Muscle of back (tissue), 11 donors: Measurements from ENCODE around the gene KCNQ5. TPM values are rescaled to one million over a fixed set of nuclear protein-coding genes. Genes with fewer than 3 reads are reported as not detected.

Experiments used
- DNase-seq, 3 donors: peaks; one replicate each; pipeline versions ENCODE4 v3.0.0 to v3.0.0-alpha.2; 2013
- polyA plus RNA-seq, 10 donors: library from polyadenylated mRNA; unstranded; fragments of 120-200 nt; gene quantifications; one replicate each; pipeline ENCODE4 v1.2.1, GENCODE V29; 2013; ENCODE audit not compliant: insufficient read length in 10 of 10

The KCNQ5 gene
- polyA plus RNA-seq, 10 donors, result 0.32 to 2.1 (median 1.0) TPM

DNA sequence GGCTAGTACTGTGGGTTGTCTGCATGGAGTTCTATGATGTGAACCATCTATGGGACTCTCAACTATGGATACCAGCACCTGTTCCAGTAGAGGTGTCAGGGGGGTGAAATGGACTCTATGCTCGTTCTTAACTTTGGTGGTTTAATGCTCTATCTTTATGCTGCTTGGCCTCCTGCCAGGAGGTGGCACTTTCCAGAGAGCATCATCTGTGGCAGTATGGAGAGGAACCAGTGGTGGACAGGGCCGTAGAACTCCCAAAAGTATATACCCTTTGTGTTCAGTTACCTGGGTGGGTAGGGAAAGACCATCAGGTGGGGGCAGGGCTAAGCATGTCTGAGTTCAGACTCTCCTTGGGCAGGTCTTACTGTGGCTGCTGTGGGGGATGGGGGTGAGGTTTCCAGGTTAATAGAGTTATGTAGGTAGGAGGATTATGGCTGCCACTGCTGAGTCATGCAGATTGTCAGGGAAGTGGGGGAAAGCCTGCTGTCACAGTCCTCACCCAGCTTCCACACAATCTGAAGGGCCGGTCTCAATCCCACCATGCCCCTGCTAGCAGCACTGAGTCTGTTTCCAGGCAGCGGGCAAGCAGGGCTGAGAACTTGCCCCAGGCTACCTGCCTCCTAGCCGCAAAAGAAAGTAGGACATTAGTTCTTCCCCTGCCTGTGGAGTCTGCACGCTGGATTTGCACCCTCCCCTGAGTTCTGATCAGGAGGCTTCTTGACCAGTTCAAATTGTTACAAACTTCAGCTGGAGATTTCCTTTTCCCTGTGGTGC, 284.0 kb downstream of the KCNQ5 start:
- no peak for DNase-seq

DNA sequence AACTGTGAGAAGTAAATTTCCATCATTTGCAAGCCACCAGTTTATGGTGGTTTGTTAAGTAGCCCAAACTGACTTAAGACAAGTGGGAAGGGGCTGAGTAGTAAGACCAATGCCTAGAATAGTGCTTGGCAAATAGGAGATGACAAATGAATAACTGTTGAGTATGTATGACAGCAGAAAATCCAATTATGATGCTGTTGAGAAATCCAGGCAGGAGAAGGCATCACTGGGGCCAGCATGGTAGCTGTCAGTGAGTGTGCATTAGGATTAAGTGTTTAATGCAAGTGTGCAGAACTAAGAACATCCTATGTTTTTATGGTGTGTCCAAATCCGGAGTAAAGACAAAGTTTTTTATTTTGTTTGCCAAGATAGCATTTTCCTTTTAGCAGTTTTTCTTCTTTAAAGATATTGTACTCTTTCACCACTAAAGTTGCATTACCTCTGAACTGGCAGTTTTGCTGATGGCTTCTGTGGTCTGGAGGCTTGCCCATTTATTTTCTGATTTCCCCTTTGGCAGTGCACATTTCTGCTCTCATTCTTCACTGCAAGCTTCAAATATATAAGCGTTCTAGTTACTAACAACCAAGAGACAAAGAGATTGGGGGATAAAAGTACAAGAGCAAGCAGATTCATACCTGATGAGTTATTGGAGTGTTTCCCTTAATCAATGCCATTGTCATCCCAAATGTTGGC, 289.7 kb downstream of the KCNQ5 start:
- peak in 1 of 3 donors; percentile 5 for DNase-seq

DNA sequence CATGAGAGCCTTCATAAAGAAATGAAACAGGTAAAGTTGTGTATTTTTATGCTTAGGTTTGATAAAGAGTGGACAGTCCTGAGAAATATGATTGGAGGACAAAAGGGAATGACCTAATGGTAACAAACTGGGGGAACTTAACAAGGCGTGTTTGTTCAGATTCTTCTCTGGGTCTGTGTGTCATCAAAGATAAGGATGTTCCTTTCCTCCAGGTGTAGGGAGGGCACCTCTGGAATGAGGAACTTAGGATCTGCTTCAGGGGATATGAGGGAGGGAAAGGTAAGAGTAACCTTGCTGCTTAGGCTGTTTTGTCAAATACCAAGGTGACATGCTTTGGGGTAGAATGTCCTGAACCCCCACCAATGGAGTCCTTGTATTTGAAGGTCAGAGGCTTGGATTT, 291.9 kb downstream of the KCNQ5 start:
- DNase-seq, result no peak

DNA sequence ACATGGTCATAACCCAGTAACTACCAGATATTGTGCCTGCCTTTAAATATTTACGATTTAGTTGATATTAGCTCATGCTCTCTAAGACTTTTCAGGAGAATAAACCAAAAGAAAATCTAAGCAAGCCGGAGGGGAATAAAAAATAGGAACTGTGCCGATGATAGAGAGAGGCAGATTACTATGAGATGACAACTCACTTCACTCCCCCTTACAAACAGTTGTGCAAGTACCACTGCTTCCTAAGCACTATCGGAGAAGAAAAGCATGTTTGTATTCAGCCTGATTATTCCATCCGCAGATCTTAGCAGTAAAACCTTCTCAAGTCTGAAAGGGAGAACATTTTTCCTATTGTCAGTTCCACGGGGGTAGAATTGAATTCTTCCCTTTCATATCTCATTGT, 294.4 kb downstream of the KCNQ5 start:
- DNase-seq, result no peak

DNA sequence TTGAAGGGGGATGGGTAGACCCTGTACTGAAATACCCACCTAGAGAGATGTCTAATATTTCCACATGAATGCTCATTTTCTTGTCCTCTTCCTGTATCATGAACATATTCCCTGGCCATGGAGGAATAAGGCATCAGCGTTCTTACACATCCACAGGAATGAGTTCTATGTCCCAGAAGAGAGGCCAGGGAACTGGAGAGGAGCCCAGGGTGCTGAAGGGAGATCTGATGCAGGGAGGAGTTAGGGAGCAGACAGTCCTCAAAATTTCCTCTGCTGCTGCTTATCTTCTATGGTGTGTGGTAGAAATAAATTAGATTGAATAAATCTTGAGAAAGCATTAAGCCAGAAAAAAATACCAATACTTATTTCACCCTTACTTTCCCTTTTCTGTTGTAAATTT, 295.0 kb downstream of the KCNQ5 start:
- DNase-seq, result no peak

DNA sequence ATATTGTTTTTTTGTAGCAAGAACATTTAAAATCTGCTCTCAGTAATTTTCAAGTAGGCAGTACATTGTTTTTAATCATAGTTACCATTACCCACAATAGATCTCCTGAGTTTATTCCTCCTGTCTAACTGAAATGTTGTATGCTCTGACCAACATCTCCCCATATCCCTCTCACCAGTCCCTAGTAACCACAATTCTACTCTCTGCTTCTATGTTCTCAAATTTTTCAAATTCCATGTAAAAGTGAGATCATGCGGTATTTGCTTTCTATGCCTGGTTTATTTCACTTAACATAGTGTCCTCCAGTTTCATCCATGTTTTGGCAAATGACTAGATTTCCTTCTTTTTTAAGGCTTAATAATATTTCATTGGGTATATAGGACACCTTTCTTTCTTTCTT, 300.5 kb downstream of the KCNQ5 start:
- DNase-seq, result no peak

DNA sequence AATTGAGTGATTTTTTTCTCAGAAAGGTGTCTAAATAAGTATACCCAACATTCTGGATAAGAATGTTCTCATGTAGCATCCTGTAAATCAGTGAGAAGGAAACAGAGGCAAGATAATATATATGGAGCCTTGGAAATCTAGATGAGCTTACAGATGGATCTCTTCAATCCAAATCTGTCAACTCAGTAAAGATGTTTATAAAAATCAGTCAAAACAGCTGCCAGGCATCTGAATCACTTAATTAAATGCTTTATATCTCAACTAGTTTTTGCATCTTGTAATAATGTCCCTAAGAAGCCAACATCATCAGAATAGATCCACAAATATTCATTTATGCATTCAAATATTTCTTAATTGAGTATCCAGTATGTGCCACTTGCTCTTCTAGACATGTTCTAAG, 303.3 kb downstream of the KCNQ5 start:
- DNase-seq, result no peak

DNA sequence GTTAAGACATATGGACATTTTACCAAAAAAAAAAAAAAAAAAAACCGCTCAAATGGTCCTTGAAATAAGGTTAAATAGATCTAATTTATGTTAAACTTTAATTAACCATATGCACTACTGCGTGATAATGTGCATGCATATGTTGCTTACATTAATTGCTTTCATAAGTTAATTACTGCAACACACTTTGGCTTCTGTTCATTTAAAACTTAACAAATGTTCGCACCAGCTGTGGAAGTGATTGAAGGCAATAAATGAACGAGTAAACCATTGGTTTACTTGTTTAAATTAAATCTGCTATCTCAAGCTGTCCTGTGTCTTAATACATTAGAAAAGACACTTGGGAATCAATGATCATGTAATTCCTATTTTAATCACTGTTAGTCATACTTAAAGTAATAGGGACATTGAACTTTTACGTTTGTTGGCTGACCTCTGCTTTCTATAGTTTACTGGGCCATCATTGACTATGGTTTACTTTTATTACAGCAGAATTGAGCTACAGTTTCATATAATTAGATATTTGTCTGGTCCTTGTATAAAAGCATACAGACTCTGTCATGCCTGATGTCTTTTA, 308.8 kb downstream of the KCNQ5 start:
- no peak for DNase-seq

DNA sequence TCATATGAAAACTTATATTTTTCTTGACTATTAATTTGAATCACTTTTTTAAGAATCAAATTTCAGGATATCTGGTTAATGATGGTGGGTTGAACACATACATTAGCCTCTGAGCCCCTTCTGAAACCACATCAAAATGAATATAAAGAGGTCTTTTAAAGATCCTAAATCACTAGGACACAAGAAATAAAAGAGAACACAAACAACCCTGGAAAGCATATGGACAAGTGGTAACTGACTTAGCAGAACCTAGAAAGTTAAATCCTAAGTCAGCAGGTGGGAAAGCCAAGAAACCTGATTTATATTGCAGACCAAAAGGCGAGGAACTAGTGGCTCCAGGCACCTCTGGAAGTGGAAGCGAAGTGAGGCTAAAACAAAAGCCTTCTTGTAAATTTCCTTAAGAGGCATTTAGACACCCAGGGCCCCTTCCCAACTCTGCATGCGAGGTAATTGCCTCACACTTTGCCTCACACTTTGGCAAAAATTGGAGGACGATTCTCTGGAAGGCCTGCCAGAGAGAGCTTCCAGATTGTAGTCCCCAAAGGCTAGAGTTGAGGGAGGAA, 309.5 kb downstream of the KCNQ5 start:
- peak in 2 of 3 donors; percentile 6 to 12 for DNase-seq

DNA sequence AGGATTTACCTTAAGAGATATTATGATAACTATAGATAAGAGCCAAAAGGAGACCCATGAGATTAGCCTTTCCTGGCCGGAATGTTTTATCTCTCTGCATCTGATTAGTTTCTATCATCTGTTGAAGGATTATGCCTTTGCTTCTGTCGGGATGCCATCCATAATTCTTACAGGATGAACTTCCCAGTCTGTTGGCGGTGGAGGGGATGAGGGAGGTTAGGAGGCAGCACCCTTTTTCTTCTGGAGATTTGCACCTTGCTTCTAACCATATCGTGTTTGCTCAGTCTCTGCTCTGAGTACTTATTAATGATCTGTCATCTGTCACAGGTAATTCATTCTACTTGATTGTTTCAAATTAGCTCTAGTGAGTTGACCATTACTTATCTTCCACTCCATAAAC, 311.4 kb downstream of the KCNQ5 start:
- DNase-seq, result no peak

DNA sequence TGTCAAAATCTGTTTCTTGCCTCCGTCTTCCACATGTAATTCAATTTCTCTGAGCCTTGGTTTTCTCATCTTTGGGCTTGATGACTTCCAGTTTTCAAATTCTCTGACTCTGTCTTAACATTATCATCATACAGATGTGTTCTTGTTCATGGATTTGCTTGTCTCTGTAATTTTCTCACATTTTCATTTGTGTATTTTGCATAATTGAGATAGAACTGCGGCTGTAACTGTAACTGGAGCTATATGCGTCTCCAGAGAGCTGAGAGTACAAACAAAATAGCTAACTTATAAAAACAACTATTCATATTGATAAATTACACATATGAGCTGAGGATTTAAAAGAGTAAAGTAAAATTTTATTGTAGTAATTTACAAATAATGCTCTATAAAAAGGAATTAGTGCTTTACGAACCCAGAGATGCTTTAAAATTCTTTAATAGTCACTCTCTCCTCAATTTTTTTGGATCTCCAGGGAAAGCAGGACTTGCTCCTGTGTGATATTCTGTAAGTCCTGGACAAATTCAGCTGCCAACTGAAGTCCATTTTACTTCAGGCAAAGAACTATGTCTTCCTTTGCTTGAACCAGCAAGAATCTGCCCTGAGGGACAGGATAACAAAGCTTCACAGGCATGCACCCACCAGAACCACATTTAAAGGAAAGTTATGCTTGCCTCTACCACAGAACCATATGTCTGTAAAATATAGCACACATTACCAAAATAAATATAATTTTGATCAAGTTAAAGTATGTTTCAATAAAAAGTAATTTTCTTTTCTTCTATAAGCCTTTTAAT, 315.1 kb downstream of the KCNQ5 start:
- no peak for DNase-seq

DNA sequence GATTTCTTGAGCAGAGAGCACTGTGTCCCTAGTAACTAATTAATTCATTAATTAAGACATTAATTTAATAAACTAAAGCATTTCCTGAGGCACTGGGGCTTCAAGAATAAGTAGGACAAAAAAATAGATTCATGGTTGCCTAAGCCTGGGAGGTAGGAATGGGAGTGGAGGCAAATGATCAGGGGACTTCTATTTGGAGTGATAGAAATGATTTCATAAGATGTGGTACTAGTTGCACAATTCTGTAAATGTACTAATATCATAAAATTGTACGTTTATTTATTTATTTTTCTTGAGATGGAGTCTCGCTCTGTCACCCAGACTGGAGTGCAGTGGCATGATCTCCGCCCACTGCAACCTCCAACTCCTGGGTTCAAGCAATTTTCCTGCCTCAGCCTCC, 316.2 kb downstream of the KCNQ5 start:
- DNase-seq, result no peak

DNA sequence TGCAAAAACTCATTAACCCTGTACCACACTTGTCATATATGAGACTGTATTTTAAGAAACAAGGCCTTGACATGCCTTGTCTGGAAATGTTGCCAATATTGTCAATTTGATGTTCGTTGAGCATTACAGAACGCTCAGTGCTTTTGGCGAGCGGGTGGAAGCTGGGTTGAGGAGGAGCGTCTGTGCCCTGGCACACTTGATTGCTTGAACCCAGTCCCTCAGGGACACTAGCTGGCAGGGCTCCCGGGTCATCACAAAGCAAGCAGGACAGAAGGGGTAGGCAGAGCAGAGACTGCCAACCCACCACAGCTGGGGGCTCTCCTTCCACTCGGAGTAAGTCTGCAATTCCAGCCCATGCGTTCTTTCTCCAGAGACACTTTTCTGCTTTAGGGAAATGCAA, 317.1 kb downstream of the KCNQ5 start:
- no peak for DNase-seq

DNA sequence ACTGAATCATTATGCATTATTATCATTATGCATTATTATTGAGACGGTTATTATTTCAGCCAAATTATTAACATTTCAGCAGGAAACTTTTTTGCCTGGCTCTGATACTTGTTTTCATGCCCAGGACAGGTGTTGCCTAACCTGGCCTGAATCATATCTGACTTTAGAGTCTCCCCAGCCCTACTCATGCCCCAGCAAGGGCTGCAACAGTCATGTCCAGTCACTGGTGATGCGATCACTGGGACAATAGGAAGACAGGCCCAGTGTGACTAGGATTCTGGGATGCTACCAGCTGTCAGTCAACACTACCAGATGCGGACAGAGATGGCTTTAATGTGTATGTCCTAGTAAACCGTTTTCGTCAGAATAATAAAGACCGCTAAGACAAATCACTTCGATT, 318.4 kb downstream of the KCNQ5 start:
- no peak for DNase-seq

DNA sequence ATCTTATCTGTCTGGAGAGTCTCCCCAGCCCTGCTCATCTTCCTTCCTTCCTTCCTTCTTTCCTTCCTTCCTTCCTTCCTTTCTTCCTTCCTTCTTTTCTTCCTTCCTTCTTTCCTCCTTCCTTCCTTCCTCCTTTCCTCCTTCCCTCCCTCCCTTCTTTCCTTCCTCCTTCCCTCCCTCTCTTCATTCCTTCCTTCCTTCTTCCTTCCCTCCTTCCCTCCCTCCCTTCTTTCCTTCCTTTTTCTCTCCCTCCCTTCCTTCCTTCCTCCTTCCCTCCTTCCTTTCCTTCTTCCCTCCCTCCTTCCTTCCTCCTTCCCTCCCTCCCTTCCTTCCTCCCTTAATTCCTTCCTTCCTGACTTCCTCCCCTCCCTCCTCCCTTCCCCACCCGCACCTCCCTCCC, 319.4 kb downstream of the KCNQ5 start:
- DNase-seq, result no peak

DNA sequence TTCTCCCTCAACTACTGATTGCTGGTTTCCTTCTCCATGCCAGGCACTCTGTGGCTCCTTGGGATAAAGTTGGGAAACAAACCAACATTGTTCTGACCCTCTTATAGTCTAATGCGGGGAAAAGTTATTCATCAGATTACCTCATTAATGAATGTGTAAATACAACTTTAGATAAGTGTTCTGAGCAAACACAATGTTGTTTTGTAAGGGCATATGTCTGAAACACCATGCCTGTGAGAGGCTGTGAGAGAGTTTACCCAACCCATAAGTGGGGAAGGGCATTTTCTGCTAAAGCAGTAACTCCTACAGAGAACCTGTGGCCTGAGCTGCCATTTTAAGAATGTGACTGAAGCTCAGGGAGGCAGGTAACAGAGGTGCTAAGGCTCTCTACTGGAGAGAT, 319.9 kb downstream of the KCNQ5 start:
- no peak for DNase-seq

DNA sequence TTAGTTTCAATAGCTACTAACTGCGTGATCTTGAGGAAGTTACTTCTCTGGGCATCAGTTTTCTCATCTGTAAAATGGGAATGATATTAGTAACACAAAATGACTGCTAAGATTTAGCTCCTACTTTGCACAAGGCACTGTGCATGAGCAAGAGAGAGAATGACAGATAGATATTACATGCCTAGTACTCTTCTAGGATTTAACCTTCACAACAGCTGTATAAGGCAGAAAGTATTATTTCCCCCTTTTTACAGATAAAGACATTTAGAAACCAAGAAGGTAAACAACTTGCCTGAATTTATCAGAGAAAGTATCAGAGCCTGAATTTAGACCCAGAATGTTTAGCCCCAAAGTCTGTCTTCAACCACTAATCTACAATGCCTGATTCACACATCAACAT, 321.8 kb downstream of the KCNQ5 start:
- DNase-seq, result no peak

DNA sequence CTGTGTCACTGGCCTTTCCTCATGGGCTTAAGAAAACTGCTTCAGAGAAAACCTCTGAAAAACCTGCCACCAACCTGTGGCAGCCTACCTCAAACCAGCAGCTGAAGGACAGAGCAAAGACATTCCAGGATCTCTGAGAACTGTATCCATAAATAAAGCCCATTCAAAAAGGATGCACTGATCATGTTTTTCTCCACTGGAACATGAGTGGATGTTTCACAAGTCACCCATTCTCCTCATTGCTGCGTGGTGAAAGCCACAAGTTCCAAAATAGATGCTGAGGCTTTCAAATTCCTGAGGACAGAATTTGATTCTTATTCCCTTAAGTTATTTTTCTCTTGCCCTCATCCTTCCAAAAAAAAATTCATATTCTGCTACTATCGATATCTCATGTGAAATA, 322.8 kb downstream of the KCNQ5 start:
- no peak for DNase-seq

DNA sequence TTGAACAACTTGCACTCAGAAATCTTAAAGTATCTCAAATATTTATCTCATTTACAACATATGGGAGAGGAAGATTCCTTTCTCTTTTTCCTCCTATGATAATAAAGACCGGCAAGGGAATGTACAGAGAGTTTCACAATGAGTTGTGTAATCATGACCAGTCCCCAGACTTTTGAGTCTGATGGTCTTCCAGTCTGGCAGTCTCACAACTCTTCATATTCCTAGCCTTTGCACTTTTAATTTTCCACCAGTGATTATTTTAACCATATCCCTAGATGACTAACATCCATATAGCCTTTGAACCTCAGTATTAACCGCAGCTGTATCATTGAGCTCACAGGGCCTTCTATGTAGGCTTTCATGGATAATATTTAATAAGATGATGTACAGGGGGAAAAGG, 324.9 kb downstream of the KCNQ5 start:
- no peak for DNase-seq

DNA sequence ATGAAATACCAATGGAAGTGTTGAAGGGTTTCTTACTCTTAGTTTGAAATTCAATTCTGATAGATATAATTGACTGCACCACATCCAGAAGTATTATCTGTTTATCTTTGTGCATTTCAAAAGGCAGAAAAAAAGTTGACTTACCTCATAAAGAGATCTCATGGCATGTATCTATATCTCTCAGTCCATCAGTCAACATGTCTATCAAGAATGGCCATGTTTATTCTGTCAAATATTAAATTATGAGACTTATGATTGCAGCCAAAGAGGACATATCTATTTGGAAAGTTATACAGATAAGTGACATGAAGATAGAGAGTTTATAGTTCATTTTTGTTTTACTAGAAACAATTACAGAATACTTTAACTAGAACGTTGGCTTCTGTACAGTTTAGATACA, 325.7 kb downstream of the KCNQ5 start:
- no peak for DNase-seq

DNA sequence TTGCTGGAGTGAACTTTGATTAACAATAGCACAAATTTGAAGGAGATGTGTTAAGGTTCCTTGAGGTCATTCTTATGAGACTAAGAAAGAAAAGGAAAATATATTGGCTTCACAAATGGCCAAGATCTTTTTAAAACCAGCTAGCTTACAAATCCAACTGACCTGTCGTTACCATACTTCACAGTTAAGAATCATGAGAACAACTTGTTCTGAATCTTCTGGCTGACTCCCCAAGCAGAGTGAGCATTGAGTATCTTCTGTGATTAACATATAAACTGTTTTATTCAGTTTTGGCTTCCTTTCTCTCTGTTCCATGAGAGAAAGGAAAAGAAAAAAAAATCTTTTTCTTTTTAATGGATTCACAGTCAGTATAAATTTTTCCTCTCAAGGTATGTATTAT, 326.3 kb downstream of the KCNQ5 start:
- DNase-seq, result no peak
